ENCODE data around the gene REL.

REL gene

DNA sequence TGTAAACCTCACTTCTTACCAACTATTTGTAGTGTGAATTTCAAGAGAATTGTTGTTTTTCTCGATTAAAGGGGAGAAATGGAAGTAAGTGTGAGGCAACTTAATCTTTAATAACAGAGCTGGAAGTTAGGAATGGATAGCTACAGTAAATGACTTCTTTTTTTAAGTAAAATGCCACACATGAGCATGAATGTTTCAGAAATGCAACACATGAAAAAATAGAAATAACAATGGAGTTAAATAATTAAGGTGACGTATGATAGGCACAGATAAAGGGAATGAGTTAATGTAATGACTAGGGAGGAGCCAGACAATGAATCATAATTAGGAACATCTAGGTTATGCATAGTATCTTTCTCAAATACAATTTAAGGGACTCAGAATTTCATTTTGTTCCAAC is 3.4 kb downstream of the REL start:
- no peak for TF ChIP-seq GATA2 (IDR thresholded peaks at IDR 0.05; ENCODE audit: low read depth, low read length)
- no peak for TF ChIP-seq GATA3 (IDR thresholded peaks at IDR 0.05; ENCODE audit: low read depth, low read length)

DNA sequence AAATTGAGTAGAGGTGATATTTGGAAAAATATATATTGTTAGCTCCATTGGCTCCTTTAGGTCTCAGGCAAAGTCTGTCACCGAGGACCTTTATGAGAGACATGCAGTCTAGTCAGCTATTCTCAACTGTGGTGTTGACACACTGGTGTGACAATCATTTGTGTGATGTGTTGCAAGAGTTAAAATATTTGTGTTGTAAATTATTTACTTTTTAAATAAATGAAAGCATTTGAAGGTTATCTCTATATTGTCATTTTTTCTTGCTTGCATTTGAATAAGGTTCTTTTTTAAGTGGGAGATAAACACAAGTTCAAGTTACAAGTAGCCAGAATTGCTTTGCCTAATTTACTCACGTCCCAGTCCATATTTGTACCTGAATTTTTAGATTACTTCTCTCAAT is 4.3 kb downstream of the REL start:
- TF ChIP-seq GATA3 (IDR thresholded peaks at IDR 0.05; ENCODE audit: low read depth, low read length) (no peak), GATA2 (IDR thresholded peaks at IDR 0.05; ENCODE audit: low read depth, low read length) (no peak)

DNA sequence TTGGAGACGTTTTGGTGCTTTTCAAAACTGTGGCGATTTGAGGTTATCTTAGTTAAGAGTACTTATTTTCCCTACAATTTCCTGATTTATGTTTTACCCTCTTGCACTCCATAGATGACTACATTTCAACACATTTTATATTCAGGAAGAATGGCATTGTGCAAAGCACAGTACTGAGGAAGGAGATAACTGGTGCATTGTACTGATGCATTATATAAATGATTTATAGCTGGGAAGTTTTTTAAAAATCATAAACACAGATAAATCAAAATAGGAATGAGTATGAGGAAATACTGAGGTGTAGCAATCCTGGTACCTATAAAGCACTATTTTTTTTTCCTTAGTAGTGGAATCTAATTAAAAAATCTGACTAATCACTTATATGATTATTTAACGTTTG is 5.6 kb downstream of the REL start:
- TF ChIP-seq GATA3 (IDR thresholded peaks at IDR 0.05; ENCODE audit: low read depth, low read length) (no peak), GATA2 (IDR thresholded peaks at IDR 0.05; ENCODE audit: low read depth, low read length) (no peak)

DNA sequence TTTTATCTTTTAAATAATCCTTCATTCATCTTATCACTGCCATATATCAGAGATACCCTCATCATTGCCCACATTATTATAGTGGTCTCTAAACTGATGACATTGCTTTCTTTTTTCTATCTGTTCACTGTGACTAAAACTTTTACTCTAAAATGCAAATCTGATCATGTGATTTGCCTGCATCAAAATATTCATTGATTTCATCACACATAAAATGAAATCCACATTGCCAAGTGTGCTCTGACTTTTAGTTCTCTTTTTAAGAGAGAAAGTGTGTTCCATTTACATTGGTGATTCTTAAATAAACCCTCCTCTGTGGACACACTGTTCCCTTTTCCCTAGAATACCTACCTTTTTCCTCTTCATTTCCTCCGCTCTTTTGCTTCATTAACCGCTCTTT is 7.5 kb downstream of the REL start:
- no peak for TF ChIP-seq GATA2 (IDR thresholded peaks at IDR 0.05; ENCODE audit: low read depth, low read length)
- TF ChIP-seq GATA3 (IDR thresholded peaks at IDR 0.05; ENCODE audit: low read depth, low read length), result no peak

DNA sequence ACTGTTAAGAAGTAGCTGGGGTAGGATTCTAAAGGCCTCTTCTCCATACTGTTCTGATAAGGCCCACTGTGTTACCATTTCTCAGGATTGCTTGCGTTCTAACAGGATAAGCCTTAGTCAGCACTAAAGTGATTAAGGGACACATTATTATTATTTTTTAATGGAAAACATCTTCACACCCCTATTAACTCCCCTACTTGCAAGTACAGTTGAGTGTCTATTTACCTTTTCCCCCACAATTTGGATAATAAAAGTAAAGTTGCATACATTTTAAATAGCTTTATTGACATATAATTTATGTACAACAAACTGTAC is 9.0 kb downstream of the REL start:
- TF ChIP-seq GATA3 (IDR thresholded peaks at IDR 0.05; ENCODE audit: low read depth, low read length) (no peak), GATA2 (IDR thresholded peaks at IDR 0.05; ENCODE audit: low read depth, low read length) (no peak)

- TF ChIP-seq GATA3 (IDR thresholded peaks at IDR 0.05; ENCODE audit: low read depth, low read length) (no peak), GATA2 (IDR thresholded peaks at IDR 0.05; ENCODE audit: low read depth, low read length) (no peak)
Observed at GRCh38 chr2:60891180-60891579, 9.8 kb downstream of the REL start.

GRCh38 chr2:60898567-60898966 is 17.2 kb downstream of the REL start:
- TF ChIP-seq GATA3 (IDR thresholded peaks at IDR 0.05; ENCODE audit: low read depth, low read length), result no peak
- no peak for TF ChIP-seq GATA2 (IDR thresholded peaks at IDR 0.05; ENCODE audit: low read depth, low read length)

DNA sequence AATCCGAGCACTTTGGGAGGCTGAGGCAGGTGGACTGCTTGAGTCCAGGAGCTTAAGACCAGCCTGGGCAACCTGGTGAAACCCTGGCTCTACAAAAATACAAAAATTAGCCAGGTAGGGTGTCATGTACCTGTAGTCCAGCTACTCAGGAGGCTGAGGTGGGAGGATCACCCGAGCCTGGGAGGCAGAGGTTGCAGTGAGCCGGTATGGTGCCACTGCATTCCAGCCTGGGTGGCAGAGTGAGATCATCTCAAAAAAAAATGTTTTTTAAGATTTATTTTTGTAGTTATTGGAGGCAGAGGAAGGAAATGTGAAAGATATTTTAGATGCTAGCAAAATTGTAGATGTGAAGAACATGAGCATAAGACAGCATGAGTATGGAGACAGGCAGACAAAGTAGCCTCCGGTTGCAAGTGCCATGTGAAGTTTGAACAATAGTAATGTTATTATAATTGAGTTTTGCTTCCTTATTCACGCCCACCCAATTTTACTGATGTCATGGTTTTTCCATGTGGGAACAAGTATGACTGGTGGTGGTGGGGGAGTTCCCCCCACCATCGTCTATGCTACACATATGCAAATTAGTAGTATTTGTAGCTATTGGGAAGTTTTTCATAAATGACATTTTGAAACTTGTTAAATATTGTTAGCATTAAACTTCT is 18.0 kb downstream of the REL start:
- TF ChIP-seq GATA3 (IDR thresholded peaks at IDR 0.05; ENCODE audit: low read depth, low read length) (no peak), GATA2 (IDR thresholded peaks at IDR 0.05; ENCODE audit: low read depth, low read length) (no peak)

DNA sequence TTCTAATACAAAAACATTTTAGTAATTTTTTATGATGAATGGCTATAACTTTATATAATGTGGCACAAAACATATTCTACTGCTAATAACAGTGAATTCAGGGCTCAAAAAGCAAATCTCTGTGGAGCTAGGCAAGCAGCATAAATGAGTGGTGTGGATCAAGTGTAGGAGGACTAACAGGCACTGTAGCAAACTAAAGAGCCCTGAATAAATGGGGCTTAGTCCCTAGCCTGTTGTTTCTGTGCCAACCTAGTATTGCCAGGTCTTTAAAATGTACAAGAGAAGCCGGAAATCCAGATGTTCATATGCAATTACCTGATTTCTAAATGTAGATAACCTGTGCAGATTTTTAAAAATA is 18.5 kb downstream of the REL start:
- TF ChIP-seq GATA3 (IDR thresholded peaks at IDR 0.05; ENCODE audit: low read depth, low read length), result no peak
- TF ChIP-seq GATA2 (IDR thresholded peaks at IDR 0.05; ENCODE audit: low read depth, low read length), result no peak

DNA sequence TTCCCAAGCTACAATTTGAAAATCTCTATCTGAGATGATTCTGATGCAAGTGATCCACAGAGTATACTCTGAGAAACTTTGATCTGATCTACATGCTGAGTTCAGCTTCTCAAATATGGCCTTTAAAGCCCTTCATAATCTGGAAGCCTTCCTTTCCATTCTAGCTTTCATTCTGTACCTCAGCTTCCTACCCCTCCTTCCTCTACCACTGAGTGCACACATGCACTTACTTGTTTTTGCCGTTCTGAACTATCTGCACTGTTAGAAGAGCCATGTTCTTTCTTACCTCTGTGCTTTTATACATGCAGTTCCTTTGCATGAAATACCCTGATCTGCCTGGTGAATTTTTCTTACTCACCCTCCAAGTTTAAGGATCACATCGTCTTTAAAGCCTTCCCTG is 25.0 kb downstream of the REL start:
- TF ChIP-seq GATA2 (IDR thresholded peaks at IDR 0.05; ENCODE audit: low read depth, low read length) (no peak), GATA3 (IDR thresholded peaks at IDR 0.05; ENCODE audit: low read depth, low read length) (no peak)

DNA sequence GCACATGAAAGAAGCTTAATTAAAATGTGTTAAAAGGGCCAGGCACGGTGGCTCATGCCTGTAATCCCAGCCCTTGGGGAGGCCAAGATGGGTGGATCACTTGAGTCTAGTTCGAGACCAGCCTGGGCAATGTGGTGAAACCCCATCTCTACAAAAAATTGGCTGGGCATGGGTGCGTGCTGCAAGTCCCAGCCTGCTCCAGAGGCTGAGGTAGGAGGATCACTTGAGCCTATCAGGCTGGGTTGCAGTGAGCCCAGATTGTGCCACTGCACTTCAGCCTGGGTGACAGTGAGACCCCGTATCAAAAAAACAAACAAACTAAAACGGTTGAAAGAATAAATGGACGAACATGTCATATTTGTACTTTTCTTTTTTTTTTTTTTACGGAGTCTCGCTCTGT is 26.0 kb downstream of the REL start:
- no peak for TF ChIP-seq GATA2 (IDR thresholded peaks at IDR 0.05; ENCODE audit: low read depth, low read length)
- TF ChIP-seq GATA3 (IDR thresholded peaks at IDR 0.05; ENCODE audit: low read depth, low read length), result no peak

DNA sequence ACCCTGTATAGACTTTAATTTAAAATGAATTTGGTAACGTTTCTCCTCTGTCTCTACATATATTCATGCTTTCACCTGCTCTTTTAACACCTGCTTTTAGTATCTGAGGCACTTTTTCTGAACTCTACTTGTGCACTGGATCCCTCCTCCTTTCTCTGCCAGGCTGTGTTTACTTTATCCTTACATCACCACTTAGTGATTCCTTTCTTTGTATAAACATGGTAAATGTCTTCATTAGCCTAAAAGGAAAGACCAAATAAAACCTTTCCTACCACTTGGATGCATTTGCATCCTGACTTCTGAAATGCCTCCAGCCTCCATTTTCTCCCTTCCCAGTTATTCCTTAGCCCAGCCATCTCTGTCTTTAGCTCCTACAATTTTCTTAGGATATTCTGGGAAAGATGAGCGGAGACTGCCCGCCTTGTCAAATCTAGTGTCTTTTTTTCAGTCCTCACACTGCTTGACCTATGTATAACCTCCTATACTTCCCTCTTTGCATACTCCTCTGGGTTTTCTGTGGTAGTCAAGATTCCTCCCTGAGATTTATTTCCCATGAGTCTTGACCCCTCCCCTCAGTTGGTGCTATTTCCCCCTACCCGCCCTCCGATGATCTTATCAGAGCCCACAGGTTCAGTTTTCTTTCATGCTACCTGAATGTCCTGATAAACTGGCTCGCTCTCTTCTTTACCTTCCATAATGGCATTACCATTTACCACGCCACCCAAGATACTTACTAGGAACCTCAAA is 44.8 kb downstream of the REL start:
- TF ChIP-seq GATA2 (IDR thresholded peaks at IDR 0.05; ENCODE audit: low read depth, low read length) (no peak), GATA3 (IDR thresholded peaks at IDR 0.05; ENCODE audit: low read depth, low read length) (no peak)

GRCh38 chr2:60926741-60927552 is 45.6 kb downstream of the REL start:
- TF ChIP-seq GATA3 (IDR thresholded peaks at IDR 0.05; ENCODE audit: low read depth, low read length) (no peak), GATA2 (IDR thresholded peaks at IDR 0.05; ENCODE audit: low read depth, low read length) (no peak)

DNA sequence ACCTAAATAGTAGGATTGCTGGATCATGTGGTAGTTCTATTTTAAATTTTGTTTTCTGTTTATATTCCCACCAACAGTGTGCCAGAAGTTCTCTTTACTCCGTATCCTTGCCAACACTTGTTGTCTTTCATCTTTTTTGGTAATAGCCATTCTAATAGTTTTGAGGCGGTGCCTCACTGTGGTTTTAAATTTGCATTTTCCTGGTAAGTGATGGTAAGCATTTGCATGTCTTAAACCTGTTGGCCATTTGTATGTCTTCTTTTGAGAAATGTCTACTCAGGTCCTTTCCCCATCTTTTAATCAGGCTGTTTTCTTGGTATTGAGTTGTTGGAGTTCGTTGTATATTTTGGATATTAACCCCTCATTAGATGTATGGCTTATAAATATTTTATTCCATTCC is 51.6 kb downstream of the REL start:
- no peak for TF ChIP-seq GATA3 (IDR thresholded peaks at IDR 0.05; ENCODE audit: low read depth, low read length)
- TF ChIP-seq GATA2 (IDR thresholded peaks at IDR 0.05; ENCODE audit: low read depth, low read length), result no peak
